Caco-2 (cell line): ENCODE data around the gene CCK. TPM values are rescaled to one million over a fixed set of nuclear protein-coding genes. Genes with fewer than 3 reads are reported as not detected.

Source experiments
- BruUV-seq: library from RNA; stranded (reverse); fragments of 400-500 nt; replicated peaks from 2 replicates; lab custom pipeline; 2021; lab: Mats Ljungman, UMichigan
- CTCF ChIA-PET: fragments of 300-600 bp; sonication (Branson Sonifier 250); formaldehyde crosslinking; loops from one replicate; lab custom pipeline; 2022; ENCODE audit warnings: antibody characterized with exemption; lab: Charles Lee
- POLR2A ChIA-PET: fragments of 300-600 bp; sonication (Branson Sonifier 250); formaldehyde crosslinking; loops from one replicate; lab custom pipeline; 2022; ENCODE audit warnings: antibody characterized with exemption; lab: Charles Lee
- DNase-seq, 2 experiments: peaks; one replicate each; pipeline versions ENCODE4 v3.0.0 to v3.0.0-alpha.2; 2020 to 2022
- H3K27me3 ChIP-seq: replicated peaks from 2 replicates; pipeline ENCODE4 v1.6.0; 2011; ENCODE audit warnings: low read length; ENCODE audit not compliant: control insufficient read depth, insufficient read depth
- H3K36me3 ChIP-seq: 2 replicates; pipeline ENCODE4 v1.5.1; 2011; ENCODE audit warnings: low read length; ENCODE audit not compliant: control insufficient read depth, insufficient read depth
- H3K4me1 ChIP-seq: fragments of 250-450 bp; sonication (Bioruptor Pico); 2 replicates; pipeline ENCODE4 v1.5.1; 2020; ENCODE audit warnings: mild to moderate bottlenecking
- H3K4me3 ChIP-seq: 2 replicates; pipeline ENCODE4 v1.5.1; 2011; ENCODE audit warnings: low read depth, mild to moderate bottlenecking, control low read depth, low read length
- H3K9me3 ChIP-seq: fragments of 250-450 bp; sonication (Bioruptor Pico); 2 replicates; pipeline ENCODE4 v1.5.1; 2020; ENCODE audit warnings: mild to moderate bottlenecking, moderate library complexity
- H3K27ac Mint-ChIP-seq: one replicate; pipeline ENCODE4 v1.8.0; 2022; ENCODE audit warnings: mixed read lengths; ENCODE audit not compliant: unreplicated experiment
- H3K27me3 Mint-ChIP-seq: one replicate; pipeline ENCODE4 v1.8.0; 2022; ENCODE audit warnings: mixed read lengths; ENCODE audit not compliant: insufficient read depth, unreplicated experiment
- H3K36me3 Mint-ChIP-seq: one replicate; pipeline ENCODE4 v1.8.0; 2022; ENCODE audit warnings: mild to moderate bottlenecking, mixed read lengths; ENCODE audit not compliant: insufficient read depth, unreplicated experiment
- H3K4me1 Mint-ChIP-seq: one replicate; pipeline ENCODE4 v1.8.0; 2022; ENCODE audit warnings: low read depth, mixed read lengths; ENCODE audit not compliant: unreplicated experiment
- H3K4me3 Mint-ChIP-seq: one replicate; pipeline ENCODE4 v1.8.0; 2022; ENCODE audit warnings: mild to moderate bottlenecking, moderate library complexity, mixed read lengths; ENCODE audit not compliant: unreplicated experiment
- H3K9me3 Mint-ChIP-seq: one replicate; pipeline ENCODE4 v1.8.0; 2022; ENCODE audit warnings: mixed read lengths; ENCODE audit not compliant: unreplicated experiment
- intact Hi-C: fragments of 100-400 bp; cut with micrococcal nuclease; formaldehyde crosslinking; loops from one replicate; pipeline ENCODE4 v1.10.0; 2022; ENCODE audit not compliant: unreplicated experiment
- total RNA-seq: library from RNA; stranded (reverse); gene quantifications from 2 replicates; pipeline ENCODE4 v1.2.3, GENCODE V29; 2022
- TF ChIP-seq, protein P1 (sequence below), 2 experiments: fragments of 200-600 bp in 1 of 2; IDR thresholded peaks; 1 replicate in 1 of 2; 2 replicates in 1 of 2; pipeline versions ENCODE4 v1.5.1 to v1.8.0; 2011 to 2022; ENCODE audit warnings: antibody characterized with exemption in 1 of 2, control low read depth in 1 of 2, inconsistent platforms in 1 of 2, low read depth in 1 of 2, low read length in 1 of 2, mild to moderate bottlenecking in 1 of 2, moderate library complexity in 1 of 2; ENCODE audit not compliant: insufficient read depth in 1 of 2, severe bottlenecking in 1 of 2, unreplicated experiment in 1 of 2

CCK gene
- total RNA-seq, 1 experiment from 2014 or later: not detected

DNA sequence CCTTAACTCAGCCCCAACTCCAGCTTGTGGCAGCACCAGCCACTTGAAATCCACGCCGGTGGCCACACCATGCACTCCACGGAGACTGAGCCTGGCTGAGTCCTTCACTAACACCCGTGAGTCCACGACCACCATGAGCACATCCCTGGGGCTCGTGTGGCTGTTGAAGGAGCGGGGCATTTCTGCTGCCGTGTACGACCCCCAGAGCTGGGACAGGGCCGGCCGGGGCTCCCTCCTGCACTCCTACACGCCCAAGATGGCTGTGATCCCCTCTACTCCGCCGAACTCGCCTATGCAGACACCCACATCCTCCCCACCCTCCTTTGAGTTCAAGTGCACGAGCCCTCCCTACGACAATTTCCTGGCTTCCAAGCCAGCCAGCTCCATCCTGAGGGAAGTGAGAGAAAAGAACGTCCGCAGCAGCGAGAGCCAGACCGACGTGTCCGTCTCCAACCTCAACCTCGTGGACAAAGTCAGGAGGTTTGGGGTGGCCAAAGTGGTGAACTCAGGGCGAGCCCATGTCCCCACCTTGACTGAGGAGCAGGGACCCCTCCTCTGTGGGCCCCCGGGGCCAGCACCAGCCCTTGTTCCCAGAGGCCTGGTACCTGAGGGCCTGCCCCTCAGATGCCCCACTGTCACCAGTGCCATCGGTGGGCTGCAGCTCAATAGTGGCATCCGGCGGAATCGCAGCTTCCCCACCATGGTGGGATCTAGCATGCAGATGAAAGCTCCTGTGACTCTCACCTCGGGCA lies 42.9 kb downstream of the CCK start:
- no peak for DNase-seq
- H3K36me3 ChIP-seq: peaks cover 2% of the 10 kb centered on the region; the same call in 1 of the 2 replicates
- no peak overlapping the region for H3K27ac Mint-ChIP-seq
- no peaks in the 10 kb centered on the region for H3K27me3 Mint-ChIP-seq
- POLR2A ChIA-PET: no interaction called here
- peaks cover 37% of the 10 kb centered on the region for H3K36me3 Mint-ChIP-seq
- H3K9me3 Mint-ChIP-seq: no peaks in the 10 kb centered on the region
- H3K4me3 Mint-ChIP-seq: no peak overlapping the region
- H3K27me3 ChIP-seq: no peaks in the 10 kb centered on the region
- intact Hi-C loops: no loop called here
- H3K4me1 ChIP-seq: no peaks in the 10 kb centered on the region
- H3K9me3 ChIP-seq: no peaks in the 10 kb centered on the region
- TF ChIP-seq, protein P1, sequence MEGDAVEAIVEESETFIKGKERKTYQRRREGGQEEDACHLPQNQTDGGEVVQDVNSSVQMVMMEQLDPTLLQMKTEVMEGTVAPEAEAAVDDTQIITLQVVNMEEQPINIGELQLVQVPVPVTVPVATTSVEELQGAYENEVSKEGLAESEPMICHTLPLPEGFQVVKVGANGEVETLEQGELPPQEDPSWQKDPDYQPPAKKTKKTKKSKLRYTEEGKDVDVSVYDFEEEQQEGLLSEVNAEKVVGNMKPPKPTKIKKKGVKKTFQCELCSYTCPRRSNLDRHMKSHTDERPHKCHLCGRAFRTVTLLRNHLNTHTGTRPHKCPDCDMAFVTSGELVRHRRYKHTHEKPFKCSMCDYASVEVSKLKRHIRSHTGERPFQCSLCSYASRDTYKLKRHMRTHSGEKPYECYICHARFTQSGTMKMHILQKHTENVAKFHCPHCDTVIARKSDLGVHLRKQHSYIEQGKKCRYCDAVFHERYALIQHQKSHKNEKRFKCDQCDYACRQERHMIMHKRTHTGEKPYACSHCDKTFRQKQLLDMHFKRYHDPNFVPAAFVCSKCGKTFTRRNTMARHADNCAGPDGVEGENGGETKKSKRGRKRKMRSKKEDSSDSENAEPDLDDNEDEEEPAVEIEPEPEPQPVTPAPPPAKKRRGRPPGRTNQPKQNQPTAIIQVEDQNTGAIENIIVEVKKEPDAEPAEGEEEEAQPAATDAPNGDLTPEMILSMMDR (IDR thresholded peaks at IDR 0.05; ENCODE audit: insufficient read depth in 1 of 2, low read depth in 1 of 2, low read length in 1 of 2, severe bottlenecking in 1 of 2, unreplicated experiment in 1 of 2): no peak
- no TSS peak for BruUV-seq
- no peaks in the 10 kb centered on the region for H3K4me1 Mint-ChIP-seq
- no peak overlapping the region for H3K4me3 ChIP-seq
- CTCF ChIA-PET: interaction anchor here (0.6 kb wide), 2 partner anchors 50 to 172 kb away, joined by 3 read pairs; no protein-coding TSS in a partner anchor

DNA sequence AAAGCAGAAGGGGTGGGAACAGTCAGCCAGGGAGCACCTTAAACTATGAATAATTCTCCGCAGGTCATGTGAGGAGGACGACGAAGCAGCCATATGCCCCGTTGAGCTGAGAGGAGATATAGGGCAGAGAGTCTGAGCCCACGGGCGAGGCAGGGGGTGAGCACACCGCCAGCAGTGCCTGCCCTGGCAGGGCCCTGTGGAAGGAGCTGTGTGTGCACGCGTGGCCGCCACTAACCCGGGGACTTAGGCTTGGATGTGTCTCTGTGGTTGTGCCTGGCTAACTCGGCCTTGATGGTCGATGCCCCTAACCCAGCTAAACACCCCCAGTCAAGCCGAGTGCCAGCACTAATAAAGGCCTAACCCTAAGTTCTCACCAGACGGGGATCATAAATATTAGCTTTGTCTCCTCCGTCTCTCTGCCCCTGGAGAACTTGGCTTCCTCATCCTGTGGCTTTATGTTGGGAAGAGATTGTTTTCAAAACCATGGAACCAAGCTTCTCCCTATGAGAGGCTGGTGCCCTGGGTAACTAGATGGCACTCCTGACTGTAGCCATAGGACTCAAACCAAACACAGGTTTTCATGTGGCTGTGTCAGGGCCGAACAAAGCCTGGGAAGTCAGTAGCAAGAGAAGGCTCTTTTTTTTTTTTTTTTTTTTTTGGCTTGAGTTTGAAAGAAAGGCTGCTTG lies 45.4 kb downstream of the CCK start:
- H3K27me3 Mint-ChIP-seq: no peaks in the 10 kb centered on the region
- POLR2A ChIA-PET: no interaction called here
- TF ChIP-seq, protein P1 (IDR thresholded peaks at IDR 0.05; ENCODE audit: insufficient read depth in 1 of 2, low read depth in 1 of 2, low read length in 1 of 2, severe bottlenecking in 1 of 2, unreplicated experiment in 1 of 2): no peak

DNA sequence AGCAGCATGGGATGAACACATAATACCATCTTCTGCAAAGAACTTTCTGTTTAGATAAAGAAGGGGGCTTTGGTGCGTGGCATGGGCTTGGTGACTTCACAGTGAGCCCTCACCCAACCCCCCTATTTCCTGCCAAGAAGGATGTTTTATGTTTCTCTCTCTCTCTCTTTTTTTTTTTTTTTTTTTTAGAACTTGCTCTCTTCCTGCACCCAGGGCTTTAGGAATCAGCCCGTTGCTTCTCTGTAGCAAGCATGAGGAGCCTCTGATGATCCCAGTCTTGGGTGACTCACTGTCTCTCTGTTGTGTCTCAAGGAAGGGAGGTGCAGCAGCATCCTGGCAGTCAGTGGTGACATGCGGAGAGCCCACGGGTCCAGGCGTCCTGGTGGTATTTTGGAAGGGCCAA lies 49.1 kb downstream of the CCK start:
- H3K27ac Mint-ChIP-seq: no peak overlapping the region
- TF ChIP-seq, protein P1 (IDR thresholded peaks at IDR 0.05; ENCODE audit: insufficient read depth in 1 of 2, low read depth in 1 of 2, low read length in 1 of 2, severe bottlenecking in 1 of 2, unreplicated experiment in 1 of 2): no peak
- H3K9me3 ChIP-seq: no peaks in the 10 kb centered on the region
- no TSS peak for BruUV-seq
- H3K36me3 ChIP-seq: peaks cover 1% of the 10 kb centered on the region
- POLR2A ChIA-PET: no interaction called here
- no peak overlapping the region for H3K4me3 ChIP-seq
- no peaks in the 10 kb centered on the region for H3K4me1 ChIP-seq
- no peak for DNase-seq
- CTCF ChIA-PET: no interaction called here
- no peaks in the 10 kb centered on the region for H3K4me1 Mint-ChIP-seq
- no peak overlapping the region for H3K4me3 Mint-ChIP-seq
- intact Hi-C loops: no loop called here
- no peaks in the 10 kb centered on the region for H3K9me3 Mint-ChIP-seq
- H3K27me3 Mint-ChIP-seq: no peaks in the 10 kb centered on the region
- no peaks in the 10 kb centered on the region for H3K27me3 ChIP-seq
- H3K36me3 Mint-ChIP-seq: peaks cover 28% of the 10 kb centered on the region

More for the DNA sequence above, 45.4 kb downstream of the CCK start:
- Mint-ChIP-seq H3K4me1 (no peaks in the 10 kb centered on the region), H3K9me3 (no peaks in the 10 kb centered on the region), H3K36me3 (peaks cover 36% of the 10 kb centered on the region), H3K27ac (no peak overlapping the region), H3K4me3 (no peak overlapping the region)
- CTCF ChIA-PET: interaction anchor here (0.7 kb wide), 2 partner anchors 10 to 29 kb away, joined by 3 to 7 read pairs; no protein-coding TSS in a partner anchor
- intact Hi-C loops: no loop called here
- DNase-seq: no peak
- no peaks in the 10 kb centered on the region for H3K27me3 ChIP-seq
- no TSS peak for BruUV-seq
- H3K36me3 ChIP-seq: peaks cover 3% of the 10 kb centered on the region; the same call in 1 of the 2 replicates
- H3K4me1 ChIP-seq: no peaks in the 10 kb centered on the region
- H3K4me3 ChIP-seq: no peak overlapping the region
- no peaks in the 10 kb centered on the region for H3K9me3 ChIP-seq
